HG03469 (cell line): ENCODE measurements around the gene SCUBE2.
"Not testable (repeated sequence)": the region's sequence is repeated elsewhere in the genome, so short reads cannot be mapped to it uniquely, and the experiment has no call there.

Experiments
- ATAC-seq: cut with Tn5 transposase; IDR thresholded peaks from one replicate; pipeline ENCODE4 v1.9.1; 2021; ENCODE audit warnings: mild to moderate bottlenecking, moderate library complexity, moderate number of reproducible peaks; ENCODE audit not compliant: unreplicated experiment

Gene SCUBE2

DNA sequence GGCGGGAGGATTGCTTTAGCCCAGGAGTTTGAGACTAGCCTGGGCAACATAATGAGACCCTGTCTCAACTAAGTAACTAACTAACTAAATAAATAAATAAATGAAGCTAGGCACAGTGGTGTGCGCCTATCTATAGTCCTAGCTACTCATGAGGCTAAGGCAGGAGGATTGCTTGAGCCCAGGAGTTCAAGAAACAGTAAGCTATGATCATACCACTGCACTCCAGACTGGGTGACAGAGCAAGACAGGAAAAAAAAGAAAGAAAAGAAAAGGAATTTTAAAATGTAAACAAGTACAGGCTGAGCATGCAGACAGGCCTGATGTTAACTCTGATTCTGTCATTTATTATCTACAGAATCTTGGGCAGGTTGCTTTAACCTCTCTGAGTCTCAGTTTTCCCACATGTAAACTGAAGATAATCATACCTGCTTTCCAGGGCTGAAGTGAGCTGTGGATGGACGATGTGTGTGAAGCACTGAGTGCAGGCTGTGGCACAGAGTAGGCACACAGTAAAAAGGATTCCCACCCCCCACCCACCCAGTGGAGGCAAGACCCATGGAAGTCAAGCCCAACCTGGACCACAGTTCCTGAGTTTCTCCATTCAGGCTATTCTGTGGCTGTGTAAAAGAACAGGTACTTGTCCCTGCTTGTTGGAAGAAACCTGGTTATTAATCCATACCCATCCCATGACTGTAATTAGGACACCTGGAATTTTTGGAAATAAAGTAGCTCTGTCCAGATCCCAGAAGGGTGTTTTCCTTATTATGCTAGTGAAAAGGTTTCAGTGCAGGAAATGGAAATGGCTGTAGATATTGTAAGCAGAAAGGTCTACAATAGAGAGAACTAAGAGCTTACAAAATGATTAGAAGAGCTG, 18.7 kb upstream of the SCUBE2 start:
- no peak for ATAC-seq

DNA sequence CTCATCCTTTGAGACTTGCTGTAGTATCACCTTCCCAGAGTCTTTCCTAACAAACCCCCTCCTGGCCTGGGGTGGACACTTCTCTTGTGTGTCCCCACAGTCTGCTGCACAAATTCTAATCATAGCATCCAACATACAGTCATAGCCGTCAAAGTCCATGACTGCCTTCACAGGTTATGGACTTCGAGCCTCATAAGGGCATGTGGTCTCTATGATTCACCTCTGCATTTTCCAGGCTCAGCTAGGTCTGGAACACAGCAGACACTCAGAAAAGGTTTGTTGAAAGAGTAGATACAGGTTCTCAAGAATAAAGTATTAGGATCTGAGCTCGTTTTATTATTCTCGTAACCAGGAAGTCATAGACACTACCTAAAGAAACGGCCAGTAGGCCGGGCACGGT, 13.2 kb upstream of the SCUBE2 start:
- ATAC-seq: no peak

DNA sequence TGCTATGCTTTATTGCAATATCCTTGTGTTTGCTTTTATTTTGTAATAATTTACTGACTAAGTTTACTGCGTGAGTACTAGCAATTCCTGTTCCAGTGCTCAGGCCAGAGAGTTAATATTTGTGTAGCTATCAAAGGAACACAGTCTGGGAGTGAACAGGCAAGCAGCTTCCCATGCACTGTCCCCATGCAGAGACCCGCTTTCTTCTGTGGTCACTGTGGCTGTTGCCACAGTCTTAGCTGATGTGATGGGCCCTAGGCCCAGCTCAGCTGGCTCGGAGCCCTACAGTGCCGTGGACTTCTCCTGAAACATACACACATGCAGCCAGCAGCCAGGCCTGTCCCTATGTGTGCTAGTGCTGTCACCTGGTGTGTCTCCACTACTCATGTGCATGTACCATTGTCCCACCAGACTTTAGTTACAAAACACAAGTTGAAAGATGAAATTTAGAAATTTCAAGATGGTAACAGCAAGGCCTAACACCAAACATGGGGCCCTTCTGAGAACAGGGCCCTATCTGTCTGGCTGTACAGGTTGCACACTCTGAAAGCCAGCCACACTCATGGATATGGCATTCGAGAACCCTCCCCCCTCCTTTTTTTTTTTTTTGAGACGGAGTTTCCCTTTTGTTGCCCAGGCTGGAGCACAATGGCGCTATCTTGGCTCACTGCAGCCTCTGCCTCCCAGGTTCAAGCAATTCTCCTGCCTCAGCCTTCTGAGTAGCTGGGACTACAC, 12.3 kb upstream of the SCUBE2 start:
- ATAC-seq: no peak

DNA sequence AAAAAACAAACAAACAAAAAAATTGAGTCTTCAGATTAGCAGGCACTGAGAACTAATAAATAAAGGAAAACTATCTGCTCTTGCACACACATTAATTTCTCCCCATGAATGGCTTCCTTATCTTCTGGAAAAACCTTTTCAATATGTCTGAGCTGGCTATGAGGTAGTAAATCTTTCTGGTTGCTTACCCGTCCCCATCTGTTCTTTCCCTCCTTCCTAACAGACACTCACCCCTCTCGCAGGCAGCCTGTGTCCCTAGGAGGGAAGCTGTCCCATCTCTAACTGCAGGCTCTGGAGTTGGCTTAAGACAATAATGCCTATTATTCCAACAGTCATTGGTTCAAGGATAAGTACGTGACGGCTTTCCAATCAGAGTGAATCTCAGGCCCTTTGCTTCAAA, 8.2 kb upstream of the SCUBE2 start:
- ATAC-seq: no peak

DNA sequence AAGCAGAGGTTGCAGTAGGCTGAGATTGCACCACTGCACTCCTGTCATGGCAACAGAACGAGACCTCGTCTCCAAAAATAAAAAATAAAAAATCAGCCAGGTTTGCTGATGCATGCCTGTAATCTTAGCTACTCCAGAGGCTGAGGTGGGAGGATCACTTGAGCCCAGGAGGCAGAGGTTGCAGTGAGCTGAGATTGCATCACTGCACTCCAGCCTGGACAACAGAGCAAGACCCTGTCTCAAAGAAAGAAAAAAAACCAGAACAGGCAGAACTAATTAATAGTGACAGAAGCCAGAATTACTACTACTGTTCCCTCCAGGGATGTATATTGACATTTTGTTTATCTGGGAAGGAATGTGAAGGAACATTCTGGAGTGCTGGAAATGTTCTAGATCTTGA, 7.1 kb upstream of the SCUBE2 start:
- not testable (repeated sequence) for ATAC-seq

DNA sequence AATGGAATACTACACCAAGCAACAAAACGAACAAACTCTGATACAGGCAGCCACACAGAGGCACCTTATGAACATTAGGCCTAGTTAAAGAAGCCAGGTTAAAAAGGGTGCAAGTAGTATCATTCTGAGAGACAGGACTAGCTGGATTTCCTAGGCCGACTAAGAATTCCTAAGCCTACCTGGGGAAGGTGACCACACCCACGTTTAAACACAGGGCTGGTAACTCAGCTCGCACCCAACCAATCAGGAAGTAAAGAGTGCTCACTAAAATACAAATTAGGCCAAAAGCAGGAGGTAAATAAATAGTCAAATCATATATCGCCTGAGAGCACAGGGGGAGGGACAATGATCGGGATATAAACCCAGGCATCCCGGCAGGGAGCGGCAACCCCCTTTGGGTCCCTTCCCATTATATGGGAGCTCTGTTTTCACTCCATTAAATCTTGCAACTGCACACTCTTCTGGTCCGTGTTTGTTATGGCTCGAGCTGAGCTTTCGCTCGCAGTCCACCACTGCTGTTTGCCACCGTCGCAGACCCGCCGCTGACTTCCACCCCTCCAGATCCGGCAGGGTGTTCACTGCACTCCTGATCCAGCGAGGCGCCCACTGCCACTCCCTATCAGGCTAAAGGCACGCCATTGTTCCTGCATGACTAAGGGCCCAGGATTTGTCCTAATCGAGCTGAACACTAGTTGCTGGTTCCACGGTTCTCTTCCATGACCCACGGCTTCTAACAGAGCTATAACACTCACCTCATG, 6.0 kb upstream of the SCUBE2 start:
- ATAC-seq: not testable (repeated sequence)

DNA sequence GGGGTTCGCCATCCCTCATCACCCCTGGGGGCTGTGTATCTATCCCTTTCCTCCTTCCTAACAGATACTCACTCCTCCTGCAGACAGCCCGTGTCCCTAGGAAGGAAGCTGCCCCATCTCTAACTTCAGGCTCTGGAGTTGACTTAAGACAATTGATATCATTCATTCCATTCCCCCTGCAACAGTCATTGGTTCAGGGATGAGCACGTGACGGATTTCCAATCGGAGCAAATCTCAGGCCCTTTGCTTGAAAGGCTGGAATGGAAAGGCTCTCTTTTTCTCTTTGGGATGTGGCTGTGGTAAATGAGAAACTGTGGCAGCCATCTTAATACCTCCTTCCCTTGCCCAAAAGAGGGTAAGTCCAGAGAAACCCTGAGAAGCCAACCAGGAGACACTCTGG, 5.0 kb upstream of the SCUBE2 start:
- ATAC-seq: no peak

DNA sequence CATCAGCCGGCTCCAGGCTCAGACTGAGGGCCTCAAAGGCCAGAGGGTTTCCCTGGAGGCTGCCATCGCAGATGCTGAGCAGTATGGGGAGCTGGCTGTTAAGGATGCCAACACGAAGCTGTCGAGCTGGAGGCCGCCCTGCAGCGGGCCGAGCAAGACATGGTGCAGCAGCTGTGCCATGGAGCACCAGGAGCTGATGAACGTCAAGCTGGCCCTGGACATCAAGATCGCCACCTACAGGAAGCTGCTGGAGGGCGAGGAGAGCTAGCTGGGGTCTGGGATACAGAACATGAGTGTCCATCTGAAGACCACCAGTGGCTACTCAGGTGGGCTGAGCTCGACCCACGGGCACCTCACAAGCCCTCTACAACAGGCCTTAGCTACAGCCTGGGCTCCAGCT, 4.0 kb upstream of the SCUBE2 start:
- ATAC-seq: no peak

DNA sequence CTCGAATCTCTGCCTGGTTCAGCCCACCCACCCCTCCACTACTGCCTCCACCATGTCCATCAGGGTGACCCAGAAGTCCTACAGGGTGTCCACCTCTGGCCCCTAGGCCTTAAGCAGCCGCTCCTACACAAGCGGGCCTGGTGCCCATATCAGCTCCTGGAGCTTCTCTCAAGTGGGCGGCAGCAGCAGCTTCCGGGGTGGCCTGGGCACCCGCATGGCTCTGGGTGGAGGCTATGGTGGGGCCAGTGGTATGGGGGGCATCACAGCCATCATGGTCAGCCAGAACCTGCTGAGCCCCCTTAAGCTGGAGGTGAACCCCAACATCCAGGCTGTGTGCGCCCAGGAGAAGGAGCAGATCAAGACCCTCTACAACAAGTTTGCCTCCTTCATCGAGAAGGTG, 3.0 kb upstream of the SCUBE2 start:
- no peak for ATAC-seq

DNA sequence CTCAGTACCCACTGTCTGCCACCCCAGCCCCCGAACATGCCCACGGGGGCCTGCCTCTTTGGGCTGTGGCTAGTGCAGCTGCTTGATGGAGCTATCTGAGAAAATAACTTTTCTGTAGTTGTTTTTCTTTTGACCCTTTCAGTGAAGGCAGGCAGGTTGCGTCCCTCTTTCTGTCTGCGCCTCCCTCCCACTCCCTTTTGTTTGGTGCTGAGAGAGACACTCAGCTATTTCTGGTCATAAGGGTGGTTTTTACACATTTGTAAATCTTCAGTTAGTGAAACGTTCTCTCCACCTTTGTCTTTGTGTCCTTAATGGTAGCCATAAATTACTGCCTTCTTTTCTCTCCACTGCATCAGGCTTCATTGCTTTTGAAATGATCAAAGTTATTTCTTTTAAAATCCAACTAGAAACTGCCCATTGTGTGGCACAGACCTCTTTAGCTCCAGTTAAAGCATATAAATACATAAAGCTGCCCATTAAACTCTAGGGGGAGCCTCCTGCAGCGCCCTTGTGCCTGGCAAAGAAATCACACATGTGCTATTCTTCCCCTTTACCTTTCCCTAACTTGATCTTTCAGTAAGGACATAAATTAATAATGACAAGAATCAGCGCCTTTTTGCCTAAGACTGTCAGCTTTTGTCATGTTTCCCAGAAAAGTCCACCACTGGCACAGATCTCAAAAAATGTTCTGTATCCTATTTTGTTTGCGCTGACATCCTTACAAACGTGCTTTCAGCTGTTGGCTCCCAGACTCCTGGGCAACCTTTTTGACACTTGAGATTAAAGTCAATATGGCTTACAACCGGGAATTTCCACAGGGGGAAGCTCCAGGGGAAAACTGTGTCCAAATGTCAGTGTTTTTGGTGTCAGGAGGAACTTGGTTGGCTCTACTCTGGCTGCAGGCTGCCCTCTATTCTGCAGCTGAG, 1.7 kb upstream of the SCUBE2 start:
- ATAC-seq: no peak

DNA sequence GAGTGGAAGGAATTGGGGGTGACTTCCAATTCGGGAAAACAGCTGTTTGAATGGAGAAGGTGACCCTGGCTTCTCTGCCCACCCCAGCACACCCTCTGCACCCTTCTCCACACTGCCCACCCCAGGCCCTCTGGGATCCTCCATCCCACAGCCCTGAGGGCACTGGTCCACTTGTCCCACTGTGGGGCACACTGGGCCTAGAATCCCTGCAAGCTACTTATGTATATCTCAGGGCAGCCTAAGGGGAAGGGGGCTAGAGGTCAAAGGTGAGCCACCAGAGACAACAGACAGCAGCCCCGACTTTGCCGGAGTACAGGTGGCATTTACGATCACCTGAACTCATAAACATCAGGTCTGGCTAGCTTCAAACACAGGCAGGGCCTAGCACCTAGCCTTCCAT, 673 bp upstream of the SCUBE2 start:
- no peak for ATAC-seq

DNA sequence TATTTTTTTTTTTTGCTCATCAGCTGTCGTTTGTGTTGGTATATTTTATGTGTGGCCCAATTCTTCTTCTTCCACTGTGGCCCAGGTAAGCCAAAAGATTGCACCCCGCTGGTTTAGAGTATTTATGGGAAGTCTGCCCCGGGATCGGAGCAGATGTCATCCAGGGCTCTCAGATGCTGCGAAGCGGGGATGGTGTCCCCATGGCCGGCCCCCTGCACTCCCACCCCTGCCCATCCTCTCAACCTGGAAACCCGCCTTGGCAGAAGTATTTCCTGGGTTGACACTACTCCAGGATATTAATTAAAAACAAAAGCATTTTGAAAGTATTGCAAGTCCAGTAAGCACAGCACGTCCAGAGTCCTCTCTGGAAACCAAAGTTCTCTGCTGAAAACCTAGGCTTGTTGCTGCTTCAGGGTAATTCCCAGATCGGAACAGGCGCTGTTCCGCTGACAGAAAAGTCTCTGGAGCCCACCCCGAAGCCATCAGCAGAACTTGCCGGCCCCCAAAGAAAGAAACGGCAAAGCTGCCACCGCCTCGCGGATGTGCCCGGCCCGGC, 833 bp downstream of the SCUBE2 start:
- ATAC-seq: no peak

DNA sequence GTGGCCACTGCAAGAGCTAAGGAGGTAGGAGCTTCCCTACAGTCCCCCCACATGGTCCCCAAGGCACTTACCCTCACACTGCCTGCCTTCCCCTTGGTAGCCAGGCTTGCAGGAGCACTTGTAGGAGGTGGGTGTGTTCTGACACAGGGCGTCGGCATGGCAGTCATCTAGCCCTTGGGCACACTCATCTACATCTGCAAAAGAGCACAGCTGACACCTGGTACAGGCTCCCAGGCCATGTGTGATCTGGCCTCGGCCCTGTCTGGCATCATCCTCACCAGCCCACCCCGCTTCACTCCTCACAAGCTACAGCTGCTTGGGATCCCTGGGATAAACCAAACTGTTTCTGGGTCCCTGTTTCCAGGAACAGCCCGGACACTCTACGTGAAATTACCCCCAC, 1.8 kb downstream of the SCUBE2 start:
- ATAC-seq: no peak

DNA sequence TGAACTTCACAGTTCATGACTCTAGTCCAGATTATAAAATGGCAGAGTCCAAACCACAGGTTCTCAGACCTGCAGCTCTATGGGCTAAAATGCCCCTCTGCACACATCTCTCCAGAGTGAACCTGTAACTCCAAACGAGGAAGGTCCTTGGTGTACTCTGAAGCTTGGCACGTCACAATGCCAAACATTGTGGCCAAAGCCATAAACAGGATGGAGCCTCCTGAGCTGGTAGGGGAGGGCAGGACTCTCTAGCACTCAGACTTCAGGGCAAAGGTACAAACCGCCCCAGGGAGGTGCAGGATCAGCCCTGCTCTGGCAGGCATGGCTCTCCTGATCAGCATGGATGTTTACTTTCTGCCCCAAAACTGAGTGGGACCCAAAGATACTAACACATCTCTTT, 2.3 kb downstream of the SCUBE2 start:
- no peak for ATAC-seq

DNA sequence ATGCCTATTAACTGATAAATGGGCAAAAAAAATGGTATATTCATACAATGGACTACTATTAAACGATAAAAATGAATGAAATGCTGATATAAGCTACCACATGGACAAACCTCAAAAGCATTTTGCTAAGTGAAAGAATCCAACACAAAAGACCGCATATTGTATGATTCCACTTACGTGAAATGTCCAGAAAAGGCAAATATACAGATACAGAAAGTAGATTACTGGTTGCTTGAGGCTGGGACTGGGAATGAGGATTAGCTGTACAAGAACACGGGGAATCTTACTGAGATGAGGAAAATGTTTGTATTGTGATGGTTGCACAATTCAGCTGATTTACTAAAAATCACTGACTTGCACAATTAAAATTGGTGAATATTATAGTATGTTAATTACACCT, 8.8 kb downstream of the SCUBE2 start:
- ATAC-seq: no peak

DNA sequence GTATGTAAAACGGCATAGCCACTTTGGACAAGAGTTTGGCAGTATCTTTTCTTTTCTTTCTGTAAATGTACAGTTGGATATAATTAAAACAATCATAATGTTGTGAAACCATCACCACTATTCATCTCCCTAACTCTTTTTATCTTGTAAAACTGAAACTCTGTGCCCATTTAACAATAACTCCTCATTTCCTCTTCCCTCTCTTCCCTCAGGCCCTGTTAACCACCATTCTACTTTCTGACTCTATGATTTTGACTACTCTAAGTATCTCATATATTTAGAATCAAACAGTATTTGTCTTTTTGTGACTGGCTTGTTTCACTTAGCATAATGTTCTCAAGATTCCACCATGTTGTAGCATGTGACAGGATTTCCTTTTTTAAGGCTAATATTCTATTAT, 10.2 kb downstream of the SCUBE2 start:
- ATAC-seq: no peak

DNA sequence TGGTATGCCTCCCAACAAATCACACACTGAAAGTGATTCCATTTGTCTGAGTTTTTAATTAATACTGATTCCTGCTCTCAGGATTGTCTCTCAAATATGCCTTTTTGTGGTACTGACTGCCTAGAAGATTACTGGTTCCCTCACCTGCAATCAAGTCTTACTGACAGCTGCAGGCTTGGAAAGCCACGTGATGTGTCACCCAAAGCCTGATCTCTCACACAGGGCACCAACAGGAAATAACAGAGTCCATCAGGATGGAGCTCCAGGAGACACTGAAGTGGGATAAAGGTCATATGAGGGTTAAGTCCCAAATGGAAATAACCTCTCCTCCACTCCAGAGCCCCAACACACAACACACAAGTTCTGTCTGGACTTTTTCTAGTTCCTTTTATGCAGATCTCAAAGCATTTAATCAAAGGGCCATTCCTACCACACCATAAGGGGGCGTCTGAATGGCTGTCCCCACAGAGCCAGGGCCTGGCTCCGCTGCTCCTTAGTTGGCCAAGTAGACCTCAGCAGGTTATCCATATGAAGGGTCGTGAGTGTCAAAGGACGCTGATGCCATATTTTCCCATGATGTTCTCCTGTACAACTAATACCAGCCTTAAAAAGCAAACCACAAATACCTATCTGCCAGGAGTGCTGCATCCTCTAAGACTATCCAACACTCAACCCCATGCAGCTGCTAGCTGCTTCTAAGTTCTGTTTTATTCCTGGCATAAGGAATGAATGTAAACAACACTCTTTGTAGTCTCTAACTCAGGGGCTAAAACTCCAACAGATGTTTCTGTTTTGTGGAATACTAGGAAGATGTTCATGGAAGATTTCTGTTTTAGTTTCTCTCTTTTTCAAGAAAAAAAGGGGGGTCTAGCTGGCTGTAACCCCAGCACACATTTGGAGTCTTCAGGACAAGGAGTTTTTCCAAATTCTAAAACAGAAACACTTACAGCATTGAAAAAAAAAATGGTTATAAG, 13.0 kb downstream of the SCUBE2 start:
- ATAC-seq: no peak

DNA sequence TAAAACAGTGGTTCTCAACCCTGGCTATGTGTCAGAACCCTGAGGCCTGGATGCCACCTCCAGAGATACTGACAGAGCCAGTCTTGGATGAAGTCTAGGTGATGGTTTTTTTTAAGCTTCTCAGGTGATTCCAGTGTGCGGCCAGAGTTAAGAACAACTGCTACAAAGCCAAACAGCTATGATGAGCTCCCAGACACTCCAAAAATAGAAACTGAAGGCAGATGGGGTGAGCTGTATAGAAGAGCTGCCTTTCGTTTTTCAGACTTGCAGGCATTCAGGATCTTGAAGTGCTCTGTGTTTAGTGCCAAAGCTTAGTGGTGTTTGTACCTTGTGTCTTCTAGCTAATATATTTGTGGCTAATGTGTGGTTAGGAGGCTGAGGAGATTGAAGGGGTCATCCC, 14.2 kb downstream of the SCUBE2 start:
- no peak for ATAC-seq

DNA sequence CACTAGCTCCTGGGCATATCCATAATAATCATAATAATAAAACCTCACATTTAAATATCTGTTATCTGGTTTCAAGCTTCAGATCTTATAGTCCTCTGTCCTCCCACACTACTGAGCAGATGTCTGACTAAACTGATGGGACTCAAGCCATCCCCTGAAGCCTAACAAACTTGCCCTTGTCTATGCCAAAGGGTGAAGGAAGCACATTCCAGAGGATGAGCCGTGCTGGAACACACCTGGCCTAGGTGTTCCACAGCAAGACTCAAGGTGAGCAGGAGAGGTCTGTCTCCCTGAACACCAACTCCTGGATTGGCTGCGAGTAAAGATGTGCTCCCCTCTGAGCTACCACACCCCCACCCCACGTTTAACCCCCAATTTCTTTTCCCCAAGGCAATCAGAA, 14.7 kb downstream of the SCUBE2 start:
- ATAC-seq: no peak
